PC-9 (cell line): ENCODE measurements around the gene TIMM23.
"Not testable (repeated sequence)": the region's sequence is repeated elsewhere in the genome, so short reads cannot be mapped to it uniquely, and the experiment has no call there.

Source experiments
- EZH2 ChIP-seq: fragments of 200-600 bp; sonication (generic); IDR thresholded peaks from 2 replicates; pipeline ENCODE4 v1.8.0; 2017; ENCODE audit warnings: antibody characterized with exemption, low read depth
- TF ChIP-seq, protein P1 (sequence below): fragments of 200-600 bp; sonication (generic); conservative IDR thresholded peaks from 2 replicates; pipeline ENCODE4 v1.6.1; 2017; ENCODE audit warnings: mixed run types, antibody characterized with exemption, mild to moderate bottlenecking, moderate library complexity

GRCh38 chr10:45931305-45931704, 41.0 kb upstream of the TIMM23 start:
- TF ChIP-seq, protein P1, sequence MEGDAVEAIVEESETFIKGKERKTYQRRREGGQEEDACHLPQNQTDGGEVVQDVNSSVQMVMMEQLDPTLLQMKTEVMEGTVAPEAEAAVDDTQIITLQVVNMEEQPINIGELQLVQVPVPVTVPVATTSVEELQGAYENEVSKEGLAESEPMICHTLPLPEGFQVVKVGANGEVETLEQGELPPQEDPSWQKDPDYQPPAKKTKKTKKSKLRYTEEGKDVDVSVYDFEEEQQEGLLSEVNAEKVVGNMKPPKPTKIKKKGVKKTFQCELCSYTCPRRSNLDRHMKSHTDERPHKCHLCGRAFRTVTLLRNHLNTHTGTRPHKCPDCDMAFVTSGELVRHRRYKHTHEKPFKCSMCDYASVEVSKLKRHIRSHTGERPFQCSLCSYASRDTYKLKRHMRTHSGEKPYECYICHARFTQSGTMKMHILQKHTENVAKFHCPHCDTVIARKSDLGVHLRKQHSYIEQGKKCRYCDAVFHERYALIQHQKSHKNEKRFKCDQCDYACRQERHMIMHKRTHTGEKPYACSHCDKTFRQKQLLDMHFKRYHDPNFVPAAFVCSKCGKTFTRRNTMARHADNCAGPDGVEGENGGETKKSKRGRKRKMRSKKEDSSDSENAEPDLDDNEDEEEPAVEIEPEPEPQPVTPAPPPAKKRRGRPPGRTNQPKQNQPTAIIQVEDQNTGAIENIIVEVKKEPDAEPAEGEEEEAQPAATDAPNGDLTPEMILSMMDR, result not testable (repeated sequence)
- TF ChIP-seq EZH2, result not testable (repeated sequence)
